Adrenal gland (tissue), 12 donors: ENCODE measurements around the gene SPRED2. TPM values are rescaled to one million over a fixed set of nuclear protein-coding genes. Genes with fewer than 3 reads are reported as not detected.

ENCODE experiments used
- DNase-seq, 7 donors: peaks; one replicate each; pipeline ENCODE4 v3.0.0-alpha.2; 2019 to 2020
- H3K27ac ChIP-seq, 5 donors: fragments of 200-600 bp; sonication (generic) in 4 of 5; 1 replicate in 3 of 5; 2 replicates in 2 of 5; pipeline versions ENCODE4 v1.5.1 to v1.8.0; 2016 to 2020; ENCODE audit warnings: mild to moderate bottlenecking in 1 of 5
- H3K27me3 ChIP-seq: fragments of 200-600 bp; 2 replicates; pipeline ENCODE4 v1.8.0; 2021
- H3K36me3 ChIP-seq, 2 donors: fragments of 200-600 bp; replicated peaks in 1 of 2; 1 replicate in 1 of 2; 2 replicates in 1 of 2; pipeline versions ENCODE4 v1.5.1 to v1.8.0; 2018 to 2022
- H3K4me1 ChIP-seq, 2 donors: fragments of 200-600 bp; replicated peaks in 1 of 2; 1 replicate in 1 of 2; 2 replicates in 1 of 2; pipeline versions ENCODE4 v1.5.1 to v1.8.0; 2018 to 2021
- H3K4me3 ChIP-seq, 4 donors: fragments of 200-600 bp; sonication (generic) in 3 of 4; one replicate each; pipeline ENCODE4 v1.5.1; 2016 to 2018
- H3K9me3 ChIP-seq, 3 donors: fragments of 200-600 bp; sonication (generic) in 1 of 3; replicated peaks in 1 of 3; 1 replicate in 2 of 3; 2 replicates in 1 of 3; pipeline versions ENCODE4 v1.5.1 to v1.8.0; 2016 to 2021
- POLR2A ChIP-seq, 2 donors: fragments of 450-650 bp; IDR thresholded peaks; one replicate each; pipeline ENCODE4 v1.6.1; 2017; ENCODE audit warnings: antibody characterized with exemption in 2 of 2, mild to moderate bottlenecking in 2 of 2, moderate library complexity in 1 of 2
- WGBS, 4 donors: extraction: QIAGEN DNeasy Blood & Tissue Kit in 2 of 4; methylation state at CpG; one replicate each; pipeline versions ENCODE4 v1.1.5 to v1.1.7; 2013 to 2017; 5-methylcytosine and 5-hydroxymethylcytosine counted together
- intact Hi-C, 2 donors: fragments of 100-400 bp; cut with DNase I; formaldehyde crosslinking; loops; one replicate each; pipeline versions ENCODE4 v1.14.1 to v1.15.0; 2022 to 2023
- polyA plus RNA-seq, 3 donors: library from polyadenylated mRNA; stranded (reverse); fragments of 200-250 nt in 2 of 3; fragments of 350-450 nt in 1 of 3; fragmentation: Illumina TruSeq in 1 of 3; extraction: RNeasy Lipid Tissue Mini Kit (QIAGEN cat#74804) in 1 of 3; gene quantifications; one replicate each; pipeline ENCODE4 v1.2.3, GENCODE V29; 2013 to 2014
- total RNA-seq, 9 donors: library from RNA; depleted of rRNA in 4 of 9; stranded (reverse); fragments of >200 nt in 4 of 9; fragments of 120-200 nt in 1 of 9; fragmentation: NEBNext Ultra II Directional in 1 of 9; extraction: Animal tissue kit (Norgen Biotek cat#: 25700) in 1 of 9; gene quantifications; one replicate each; pipeline versions ENCODE4 v1.1.0 to v1.2.4, GENCODE V29; 2013 to 2023
- TF ChIP-seq, protein P1 (sequence below), 6 experiments: fragments of 450-650 bp in 4 of 6; fragments of 200-600 bp in 2 of 6; sonication (generic) in 1 of 6; IDR thresholded peaks; 1 replicate in 5 of 6; 2 replicates in 1 of 6; pipeline versions ENCODE4 v1.5.1 to v1.8.0; 2016 to 2021; ENCODE audit warnings: antibody characterized with exemption in 6 of 6, mild to moderate bottlenecking in 2 of 6, moderate library complexity in 1 of 6
- donor health status: healthy with polysubstance abuse.
- donor health status: Bipolar disorder and iron deficiency.
- donor health status: DM: yes; HTN: yes; CAD: no.
- donor health status: DM: no; HTN: no; CAD: no.
- donor health status: DM: no; HTN: no; CAD: no.
- donor health status: DM: yes; HTN: yes; CAD: no.

Gene SPRED2
- total and polyA plus RNA-seq, 12 donors: 5.2 to 28.4 (median 16.0) TPM

DNA sequence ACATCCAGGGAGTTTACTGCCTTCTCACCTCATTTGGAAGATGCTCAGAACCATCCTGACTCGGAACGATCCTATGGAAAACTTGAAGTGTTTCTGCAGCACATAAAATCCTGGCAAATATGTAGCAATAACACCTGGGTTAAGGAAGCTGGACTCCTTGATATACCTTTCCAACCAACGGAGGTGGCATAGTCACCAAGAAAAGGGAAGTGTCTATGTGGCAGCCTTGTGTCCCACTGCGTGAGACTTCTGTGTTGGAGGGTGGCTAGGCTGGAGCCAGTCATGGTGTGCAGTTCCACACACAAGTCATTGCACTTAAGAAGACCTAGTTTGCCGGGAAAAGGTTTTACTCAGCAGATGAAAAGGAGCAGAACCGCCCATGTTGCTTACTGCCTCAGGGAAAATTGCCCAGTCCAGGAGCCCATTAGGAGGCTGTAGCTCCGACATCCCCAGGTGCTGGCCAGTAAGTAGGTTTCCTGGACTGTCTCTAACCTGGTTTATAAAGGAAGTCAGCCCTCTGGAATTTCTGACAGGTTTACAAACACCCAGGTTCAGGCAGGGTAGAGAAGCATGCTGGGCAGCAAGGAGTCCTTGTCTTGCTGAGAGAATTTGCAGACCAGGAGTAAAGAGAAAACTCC, 46.2 kb upstream of the SPRED2 start:
- DNase-seq: no peak
- Histone ChIP-seq H3K36me3 (no peaks in the 10 kb centered on the region), H3K27ac (no peak overlapping the region), H3K9me3 (no peaks in the 10 kb centered on the region), H3K4me3 (no peak overlapping the region), H3K4me1 (no peaks in the 10 kb centered on the region), H3K27me3 (no peaks in the 10 kb centered on the region)
- intact Hi-C loops: no loop called here
- WGBS, 4 donors: 82 to 94% (median 87%) methylated on average over 6 to 7 of the region's 7 CpGs
- TF ChIP-seq, protein P1, sequence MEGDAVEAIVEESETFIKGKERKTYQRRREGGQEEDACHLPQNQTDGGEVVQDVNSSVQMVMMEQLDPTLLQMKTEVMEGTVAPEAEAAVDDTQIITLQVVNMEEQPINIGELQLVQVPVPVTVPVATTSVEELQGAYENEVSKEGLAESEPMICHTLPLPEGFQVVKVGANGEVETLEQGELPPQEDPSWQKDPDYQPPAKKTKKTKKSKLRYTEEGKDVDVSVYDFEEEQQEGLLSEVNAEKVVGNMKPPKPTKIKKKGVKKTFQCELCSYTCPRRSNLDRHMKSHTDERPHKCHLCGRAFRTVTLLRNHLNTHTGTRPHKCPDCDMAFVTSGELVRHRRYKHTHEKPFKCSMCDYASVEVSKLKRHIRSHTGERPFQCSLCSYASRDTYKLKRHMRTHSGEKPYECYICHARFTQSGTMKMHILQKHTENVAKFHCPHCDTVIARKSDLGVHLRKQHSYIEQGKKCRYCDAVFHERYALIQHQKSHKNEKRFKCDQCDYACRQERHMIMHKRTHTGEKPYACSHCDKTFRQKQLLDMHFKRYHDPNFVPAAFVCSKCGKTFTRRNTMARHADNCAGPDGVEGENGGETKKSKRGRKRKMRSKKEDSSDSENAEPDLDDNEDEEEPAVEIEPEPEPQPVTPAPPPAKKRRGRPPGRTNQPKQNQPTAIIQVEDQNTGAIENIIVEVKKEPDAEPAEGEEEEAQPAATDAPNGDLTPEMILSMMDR (IDR thresholded peaks at IDR 0.05): no peak
- no peak for TF ChIP-seq POLR2A (IDR thresholded peaks at IDR 0.05)

DNA sequence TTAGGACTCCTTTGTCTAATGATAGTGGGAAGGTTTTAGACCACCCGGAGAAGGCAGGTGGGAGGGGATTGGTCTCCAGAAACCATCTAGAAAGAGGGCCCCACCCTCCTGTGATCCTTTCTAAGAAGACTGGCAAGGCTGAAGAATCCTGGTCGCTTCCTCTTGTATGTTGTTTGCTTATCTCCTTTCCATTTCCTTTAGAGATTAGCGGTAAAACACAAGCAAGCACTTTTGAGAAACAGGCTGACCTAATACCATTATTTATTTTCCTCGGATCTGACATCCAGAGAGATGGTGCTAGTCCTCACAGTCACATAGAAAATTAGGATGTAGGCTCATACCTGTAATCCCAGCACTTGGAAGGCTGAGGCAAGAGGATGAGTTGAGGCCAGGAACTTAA, 45.2 kb upstream of the SPRED2 start:
- Histone ChIP-seq H3K9me3 (no peaks in the 10 kb centered on the region), H3K27ac (no peak overlapping the region), H3K36me3 (no peaks in the 10 kb centered on the region), H3K27me3 (no peaks in the 10 kb centered on the region), H3K4me1 (no peaks in the 10 kb centered on the region), H3K4me3 (no peak overlapping the region)
- TF ChIP-seq POLR2A (IDR thresholded peaks at IDR 0.05): no peak
- TF ChIP-seq, protein P1 (IDR thresholded peaks at IDR 0.05): no peak
- 62 to 70% (median 65%) methylated on average over 4 of the region's 4 CpGs for WGBS, 4 donors
- intact Hi-C loops: no loop called here
- no peak for DNase-seq

DNA sequence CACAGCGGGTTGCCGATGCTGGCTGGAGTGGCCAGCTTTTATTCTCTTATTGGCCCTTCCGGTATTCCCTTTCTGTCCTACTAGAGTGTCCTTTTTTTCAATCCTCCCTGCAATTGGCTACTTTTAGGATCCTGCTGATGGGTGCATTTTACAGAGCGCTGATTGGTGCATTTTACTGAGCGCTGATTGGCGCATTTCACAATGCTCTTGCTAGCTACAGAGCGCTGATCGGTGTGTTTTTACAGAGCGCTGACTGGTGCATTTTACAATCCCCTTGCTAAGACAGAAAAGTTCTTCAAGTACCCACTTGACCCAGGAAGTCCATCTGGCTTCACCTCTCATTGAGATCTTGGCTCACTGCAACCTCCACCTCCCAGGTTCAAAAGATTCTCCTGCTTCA, 44.4 kb upstream of the SPRED2 start:
- no peak for DNase-seq
- 94 to 97% (median 97%) methylated on average over 9 of the region's 9 CpGs for WGBS, 4 donors
- intact Hi-C loops: no loop called here
- H3K27ac ChIP-seq: no peak overlapping the region
- no peak overlapping the region for H3K4me3 ChIP-seq
- H3K9me3 ChIP-seq: no peaks in the 10 kb centered on the region
- no peaks in the 10 kb centered on the region for H3K4me1 ChIP-seq
- H3K27me3 ChIP-seq: no peaks in the 10 kb centered on the region
- TF ChIP-seq, protein P1 (IDR thresholded peaks at IDR 0.05): no peak
- TF ChIP-seq POLR2A (IDR thresholded peaks at IDR 0.05): no peak
- no peaks in the 10 kb centered on the region for H3K36me3 ChIP-seq

DNA sequence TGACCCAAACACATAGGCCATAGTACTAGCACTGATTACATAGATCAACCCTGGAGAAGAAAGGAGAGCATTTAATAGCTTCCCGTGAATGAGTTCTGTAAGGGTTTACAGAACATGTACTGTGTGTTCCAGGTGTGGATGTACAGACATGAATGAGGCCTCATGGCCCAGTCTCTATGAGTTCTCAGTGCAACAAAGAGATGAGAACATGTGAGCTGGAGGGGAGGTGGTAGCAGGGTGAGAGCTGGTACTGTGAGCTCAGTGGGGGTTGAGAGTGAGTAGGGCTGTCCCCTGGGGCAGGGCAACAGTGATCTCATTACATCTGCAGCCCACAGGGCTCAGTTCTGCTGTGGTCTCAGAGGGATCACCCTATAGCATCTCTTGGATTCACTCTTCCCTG, 42.6 kb upstream of the SPRED2 start:
- Histone ChIP-seq H3K9me3 (no peaks in the 10 kb centered on the region), H3K4me1 (no peaks in the 10 kb centered on the region), H3K27ac (no peak overlapping the region), H3K27me3 (no peaks in the 10 kb centered on the region), H3K4me3 (no peak overlapping the region), H3K36me3 (no peaks in the 10 kb centered on the region)
- TF ChIP-seq, protein P1 (IDR thresholded peaks at IDR 0.05): no peak
- TF ChIP-seq POLR2A (IDR thresholded peaks at IDR 0.05): no peak
- no peak for DNase-seq
- intact Hi-C loops: no loop called here
- 82 to 96% (median 90%) methylated on average over 1 of the region's 1 CpG for WGBS, 4 donors
